NCI-H187 (cell line): ENCODE measurements around the gene OTOP1.
"Not testable (repeated sequence)": the region's sequence is repeated elsewhere in the genome, so short reads cannot be mapped to it uniquely, and the experiment has no call there.

ENCODE experiments used
- DNase-seq, 2 experiments: peaks; one replicate each; lab custom pipeline; 2025; lab: John Stamatoyannopoulos, UW

OTOP1 gene

DNA sequence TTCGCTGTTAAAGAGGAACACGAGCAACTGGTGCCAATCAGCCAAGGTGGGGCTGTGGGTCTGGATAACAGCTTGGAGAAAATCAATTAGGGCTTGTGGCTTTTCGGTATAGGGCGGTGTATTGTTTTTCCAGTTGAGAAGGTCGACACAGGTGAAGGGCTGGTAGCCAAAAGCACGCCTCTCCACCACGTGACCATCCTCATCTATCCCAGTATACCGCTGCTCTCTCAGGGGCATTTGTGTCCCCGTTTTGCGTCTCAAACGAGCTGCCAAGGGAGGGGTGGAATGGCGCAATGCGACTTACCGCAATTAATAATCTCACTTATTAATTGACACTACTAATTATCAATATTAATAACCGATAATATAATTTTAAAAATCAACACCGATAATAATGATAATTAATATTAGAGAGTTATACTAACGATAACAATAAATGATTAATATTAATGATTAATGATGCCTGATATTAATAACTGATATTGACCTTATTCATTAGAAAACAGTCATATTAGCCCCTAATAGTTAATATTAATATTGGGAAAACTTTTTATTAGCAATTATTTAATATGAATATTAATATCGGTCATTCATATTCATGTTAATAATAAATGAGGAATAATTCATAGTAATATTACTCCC, 62.1 kb downstream of the OTOP1 start:
- DNase-seq = not testable (repeated sequence)

DNA sequence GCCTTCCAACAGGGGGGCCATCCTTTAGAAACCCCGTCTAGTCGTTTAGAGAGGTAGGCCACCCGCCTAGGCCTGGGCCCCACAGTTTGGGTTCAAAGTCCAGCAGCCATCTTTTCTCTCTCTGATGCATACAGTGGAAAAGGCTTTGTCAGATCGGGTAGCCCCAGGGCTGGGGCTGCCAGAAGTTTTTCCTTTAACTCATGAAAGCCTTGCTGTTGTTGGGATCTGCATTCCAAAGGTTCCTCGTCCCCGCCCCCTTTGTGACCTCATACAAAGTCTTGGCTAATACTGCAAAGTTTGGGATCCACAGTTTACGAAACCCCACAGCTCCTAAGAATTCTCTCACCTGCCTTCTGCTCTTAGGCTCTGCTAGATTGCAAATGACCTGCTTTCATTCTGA, 64.5 kb downstream of the OTOP1 start:
- DNase-seq = not testable (repeated sequence)

DNA sequence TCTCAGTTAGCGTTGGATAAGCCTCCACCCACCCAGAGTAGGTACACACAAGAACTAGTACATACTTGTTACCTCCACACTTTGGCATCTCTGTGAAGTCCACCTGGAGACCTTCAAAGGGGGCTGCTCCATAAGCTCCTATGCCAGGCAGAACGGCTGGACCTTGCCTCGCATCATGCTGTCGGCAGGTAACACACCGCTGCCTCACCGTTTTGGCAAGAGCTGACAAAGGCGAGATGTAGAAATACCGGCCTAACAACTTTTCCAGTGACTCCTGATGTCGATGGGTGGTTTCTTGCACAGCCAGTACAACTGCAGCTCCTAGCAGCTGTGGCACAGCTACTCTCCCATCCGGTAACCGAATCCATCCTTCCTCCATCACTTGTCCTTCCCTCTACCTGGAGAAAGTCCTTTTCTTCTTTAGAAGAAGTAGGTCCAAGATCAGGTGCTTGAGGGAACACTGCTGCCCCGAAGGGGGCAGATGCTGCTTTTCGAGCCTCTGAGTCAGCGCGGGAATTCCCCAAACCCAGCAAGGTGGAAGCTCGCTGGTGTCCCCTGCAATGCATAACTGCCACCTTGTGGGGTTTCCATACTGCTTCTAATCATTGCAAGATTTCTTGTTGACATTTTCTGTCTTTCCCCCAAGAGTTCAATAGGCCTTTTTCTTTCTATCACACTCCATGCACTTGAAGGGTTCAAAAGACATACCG, 65.6 kb downstream of the OTOP1 start:
- not testable (repeated sequence) for DNase-seq

DNA sequence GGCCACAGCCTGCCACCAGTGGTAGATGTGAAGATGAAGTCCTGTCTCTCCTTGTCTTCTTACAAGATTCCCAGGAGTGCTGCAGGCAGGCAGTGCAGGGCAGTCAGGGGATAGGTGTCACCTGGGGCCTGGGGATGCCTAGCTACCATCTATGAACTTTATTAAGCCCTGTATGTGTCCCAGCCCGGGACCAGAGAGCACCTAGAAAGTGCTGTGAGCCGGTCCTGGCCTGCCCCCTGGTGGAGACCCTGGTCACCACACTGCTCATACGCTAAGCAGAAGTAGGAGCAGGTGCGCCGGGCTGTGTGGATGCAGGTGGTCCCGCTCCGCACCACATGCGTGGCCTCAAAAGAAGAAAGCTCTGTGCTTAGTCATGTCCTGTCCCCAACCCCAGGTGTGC, 81.1 kb downstream of the OTOP1 start:
- DNase-seq = not testable (repeated sequence)

DNA sequence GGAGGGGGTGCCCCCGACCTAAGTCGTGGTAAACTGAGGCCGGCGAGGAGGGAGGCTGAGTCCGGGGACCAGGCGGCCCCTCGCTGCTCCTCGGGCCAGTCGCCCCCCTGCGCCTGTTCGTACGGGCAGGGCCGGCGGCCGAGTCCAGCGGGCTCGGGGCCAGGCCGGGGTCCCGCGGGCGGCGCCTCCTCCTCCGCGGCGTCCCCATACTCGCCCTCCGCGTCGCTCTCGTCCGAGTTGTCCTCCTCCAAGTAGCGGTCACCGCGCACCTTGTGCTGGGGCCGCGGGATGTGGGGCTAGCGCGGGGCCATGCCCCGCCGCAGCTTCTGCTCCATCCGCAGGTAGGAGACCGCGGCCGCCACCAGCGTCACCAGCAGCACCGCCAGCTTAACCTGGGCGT, 83.4 kb downstream of the OTOP1 start:
- DNase-seq = not testable (repeated sequence)

DNA sequence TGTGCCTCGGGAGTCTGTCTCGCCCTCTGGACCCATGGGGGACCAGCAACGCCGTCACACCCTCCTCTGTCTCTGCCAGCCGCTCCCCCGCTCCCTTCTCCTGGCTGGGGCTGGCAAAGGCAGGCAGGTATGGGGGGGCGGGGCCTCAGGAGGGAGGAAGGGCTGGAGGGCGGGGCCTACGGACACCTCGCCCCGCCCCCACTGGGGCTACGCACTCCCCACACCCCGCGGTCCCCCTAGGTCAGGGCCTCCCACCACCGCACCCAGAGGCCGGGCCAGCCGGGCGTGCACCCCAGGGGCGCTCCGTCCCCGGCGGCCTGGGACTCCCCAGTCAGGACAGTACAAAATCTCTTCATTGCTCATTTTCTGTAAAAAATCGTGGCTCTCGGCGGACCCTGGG, 84.0 kb downstream of the OTOP1 start:
- DNase-seq = not testable (repeated sequence)

DNA sequence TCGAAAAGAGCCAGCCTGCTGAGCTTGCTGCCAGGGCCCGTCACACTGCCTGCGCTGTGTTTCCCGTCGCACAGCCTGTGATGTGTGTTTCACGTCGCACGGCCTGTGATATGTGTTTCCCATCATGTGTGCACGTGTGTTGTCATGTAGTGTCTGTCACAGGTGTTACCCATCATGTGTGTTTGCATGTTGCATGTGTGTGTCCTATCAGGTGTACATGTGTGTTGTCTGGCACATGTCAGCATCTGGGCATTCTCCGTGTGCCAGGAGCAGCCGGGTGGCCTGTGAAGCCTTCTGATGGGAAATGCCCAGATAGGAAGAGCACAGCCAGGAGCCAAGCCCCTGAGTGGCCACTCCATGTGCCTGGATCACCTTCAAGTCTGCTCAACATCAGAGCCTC, 85.5 kb downstream of the OTOP1 start:
- DNase-seq = not testable (repeated sequence)
